ENCODE results near the gene EGFL7.
"Not testable (repeated sequence)": the region's sequence is repeated elsewhere in the genome, so short reads cannot be mapped to it uniquely, and the experiment has no call there.

EGFL7 gene

GRCh38 chr9:136697146-136697820 lies 34.6 kb downstream of the EGFL7 start:
- H3K27me3 ChIP-seq (ENCODE audit: control insufficient read depth in 5 of 5, insufficient read depth in 4 of 5, low read length in 5 of 5): peaks cover 0 to 4% (median 0%) of the 10 kb centered on the region in 5 donors

DNA sequence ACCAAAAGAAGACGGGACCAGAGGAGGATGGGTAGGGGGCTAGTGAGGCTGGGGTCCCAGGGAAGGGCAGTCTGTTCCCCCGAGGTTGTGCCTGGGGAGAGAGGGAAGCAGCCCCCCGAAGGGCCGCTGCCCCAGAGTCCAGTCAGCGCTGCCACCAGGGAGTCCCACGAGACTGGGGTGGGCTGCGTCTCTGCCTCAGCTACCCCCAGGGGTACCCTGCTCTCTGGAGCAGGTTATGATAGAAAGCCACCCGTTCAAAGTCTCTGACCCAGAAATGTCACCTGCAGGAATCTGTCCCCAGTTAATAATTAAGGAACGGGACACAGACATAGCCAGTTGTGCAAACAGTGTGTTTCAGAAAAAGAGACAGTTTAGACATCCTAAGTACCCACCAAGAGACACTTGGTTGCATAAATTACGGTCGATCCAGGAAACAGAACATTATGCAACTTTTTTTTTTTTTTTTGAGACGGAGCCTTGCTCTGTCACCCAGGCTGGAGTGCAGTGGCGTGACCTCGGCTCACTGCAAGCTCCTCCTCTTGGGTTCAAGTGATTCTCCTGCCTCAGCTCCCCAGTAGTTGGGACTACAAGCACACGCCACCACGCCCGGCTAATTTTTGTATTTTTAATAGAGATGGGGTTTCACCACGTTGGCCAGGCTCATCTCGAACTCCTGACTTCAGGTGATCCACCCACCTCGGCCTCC lies 35.3 kb downstream of the EGFL7 start:
- H3K9me3 ChIP-seq (ENCODE audit: control insufficient read depth in 5 of 5, low read length in 5 of 5): no peaks in the 10 kb centered on the region
- H3K4me1 ChIP-seq (ENCODE audit: control insufficient read depth in 5 of 5, insufficient read depth in 5 of 5, low read length in 5 of 5): peaks cover 0 to 49% (median 36%) of the 10 kb centered on the region in 5 donors
- H3K9ac ChIP-seq (ENCODE audit: low read length in 5 of 5): peak overlapping the region in 2 of 5 donors; percentile 2 to 60
- H3K27me3 ChIP-seq (ENCODE audit: control insufficient read depth in 5 of 5, insufficient read depth in 4 of 5, low read length in 5 of 5): peaks cover 0 to 4% (median 0%) of the 10 kb centered on the region in 5 donors
- H3K36me3 ChIP-seq (ENCODE audit: control insufficient read depth in 5 of 5, insufficient read depth in 5 of 5, low read length in 5 of 5): no peaks in the 10 kb centered on the region
- H3K4me3 ChIP-seq (ENCODE audit: low read depth in 1 of 5, low read length in 5 of 5): no peak overlapping the region
- H3K27ac ChIP-seq (ENCODE audit: low read depth, low read length): peak overlapping the region; percentile 65

More at GRCh38 chr9:136697146-136697820, 34.6 kb downstream of the EGFL7 start:
- no peaks in the 10 kb centered on the region for H3K36me3 ChIP-seq (ENCODE audit: control insufficient read depth in 5 of 5, insufficient read depth in 5 of 5, low read length in 5 of 5)
- peaks cover 0 to 49% (median 39%) of the 10 kb centered on the region in 5 donors for H3K4me1 ChIP-seq (ENCODE audit: control insufficient read depth in 5 of 5, insufficient read depth in 5 of 5, low read length in 5 of 5)
- peak overlapping the region; percentile 65 for H3K27ac ChIP-seq (ENCODE audit: low read depth, low read length)
- peak overlapping the region in 2 of 5 donors; percentile 2 to 60 for H3K9ac ChIP-seq (ENCODE audit: low read length in 5 of 5)
- H3K9me3 ChIP-seq (ENCODE audit: control insufficient read depth in 5 of 5, low read length in 5 of 5): no peaks in the 10 kb centered on the region
- peak overlapping the region in 1 of 5 donors; percentile 16 for H3K4me3 ChIP-seq (ENCODE audit: low read depth in 1 of 5, low read length in 5 of 5)

DNA sequence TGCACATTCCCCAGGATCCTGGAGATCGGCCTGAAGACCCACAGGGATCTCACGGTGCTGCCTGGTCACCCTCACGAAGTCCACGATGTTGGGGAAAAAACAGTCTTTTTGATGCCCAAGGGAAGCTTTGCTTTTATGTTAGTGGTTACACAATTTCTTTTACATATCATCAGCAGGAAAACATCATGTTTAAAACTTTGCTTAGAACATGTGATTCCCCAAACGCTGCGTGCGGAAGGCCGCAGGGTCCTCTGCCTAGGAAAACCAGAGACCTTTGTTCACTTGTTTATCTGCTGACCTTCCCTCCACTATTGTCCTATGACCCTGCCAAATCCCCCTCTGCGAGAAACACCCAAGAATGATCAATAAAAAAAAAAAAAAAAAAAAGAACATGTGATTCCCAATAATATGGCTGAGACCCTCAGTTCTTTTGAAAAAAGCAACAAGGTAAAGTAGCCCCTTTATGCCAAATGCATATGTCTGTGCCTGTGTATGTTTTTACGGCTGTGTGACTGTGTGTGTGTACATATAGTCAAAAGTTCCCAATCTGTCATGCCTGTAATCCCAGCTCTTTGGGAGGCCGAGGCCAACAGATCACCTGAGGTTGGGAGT lies 36.0 kb downstream of the EGFL7 start:
- H3K9me3 ChIP-seq (ENCODE audit: control insufficient read depth in 5 of 5, low read length in 5 of 5): no peaks in the 10 kb centered on the region
- no peaks in the 10 kb centered on the region for H3K36me3 ChIP-seq (ENCODE audit: control insufficient read depth in 5 of 5, insufficient read depth in 5 of 5, low read length in 5 of 5)
- no peak overlapping the region for H3K4me3 ChIP-seq (ENCODE audit: low read depth in 1 of 5, low read length in 5 of 5)
- H3K27me3 ChIP-seq (ENCODE audit: control insufficient read depth in 5 of 5, insufficient read depth in 4 of 5, low read length in 5 of 5): peaks cover 0 to 4% (median 0%) of the 10 kb centered on the region in 5 donors
- peak overlapping the region; percentile 65 for H3K27ac ChIP-seq (ENCODE audit: low read depth, low read length)
- H3K4me1 ChIP-seq (ENCODE audit: control insufficient read depth in 5 of 5, insufficient read depth in 5 of 5, low read length in 5 of 5): peaks cover 0 to 49% (median 28%) of the 10 kb centered on the region in 5 donors
- H3K9ac ChIP-seq (ENCODE audit: low read length in 5 of 5): no peak overlapping the region

DNA sequence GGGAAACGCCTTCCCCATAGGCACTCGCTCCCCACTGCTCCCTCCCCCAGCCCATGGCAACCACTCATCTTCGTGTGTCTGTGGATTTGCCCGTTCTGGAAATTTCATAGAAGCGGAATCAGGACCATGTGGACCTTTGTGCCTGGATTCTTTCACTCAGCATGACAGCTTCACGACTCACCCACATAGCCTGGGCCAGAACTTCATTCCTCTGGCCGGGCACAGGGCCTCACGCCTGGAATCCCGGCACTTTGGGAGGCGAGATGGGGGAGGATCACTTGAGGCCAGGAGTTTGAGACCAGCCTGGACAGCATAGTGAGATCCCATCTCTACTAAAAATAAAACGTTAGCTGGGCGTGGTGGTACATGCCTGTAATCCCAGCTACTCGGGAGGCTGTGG lies 37.6 kb downstream of the EGFL7 start:
- Histone ChIP-seq H3K9me3 (ENCODE audit: control insufficient read depth in 5 of 5, low read length in 5 of 5) (no peaks in the 10 kb centered on the region), H3K4me1 (ENCODE audit: control insufficient read depth in 5 of 5, insufficient read depth in 5 of 5, low read length in 5 of 5) (peaks cover 0 to 40% (median 22%) of the 10 kb centered on the region in 5 donors), H3K27me3 (ENCODE audit: control insufficient read depth in 5 of 5, insufficient read depth in 4 of 5, low read length in 5 of 5) (peaks cover 0 to 4% (median 0%) of the 10 kb centered on the region in 5 donors)

DNA sequence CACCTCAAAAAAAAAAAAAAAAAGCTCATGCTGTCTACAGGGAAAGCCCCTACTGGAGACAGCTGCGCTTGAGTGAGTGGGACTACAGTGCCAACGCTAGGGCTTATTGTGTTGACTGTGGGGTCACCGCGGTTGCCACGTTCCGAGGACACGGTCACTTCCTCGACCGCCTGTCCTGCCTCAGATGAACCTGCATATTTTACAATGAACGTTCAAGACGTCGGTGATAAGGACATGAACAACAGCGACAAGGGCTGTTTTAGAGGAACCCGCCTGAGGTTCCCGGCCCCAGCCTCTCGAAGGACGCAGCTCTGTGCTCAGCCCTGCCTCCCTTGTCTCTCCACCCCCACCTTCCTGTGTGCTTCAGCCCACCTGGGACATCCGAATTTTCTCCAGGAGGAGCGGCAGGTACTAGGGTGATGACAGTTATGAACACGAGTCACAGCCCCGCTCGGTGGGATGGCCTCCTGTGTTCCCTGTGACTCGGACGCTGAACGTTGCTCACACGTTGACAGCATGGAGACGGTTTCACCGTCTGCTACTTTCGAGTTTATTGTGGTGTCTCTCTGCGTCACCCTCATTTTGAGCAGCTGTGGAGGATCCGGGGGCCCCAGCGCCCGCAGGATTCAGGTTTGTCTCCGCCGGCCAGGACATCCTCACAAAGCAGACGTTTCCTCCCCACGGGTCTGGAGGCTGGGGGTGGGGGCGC lies 38.4 kb downstream of the EGFL7 start:
- H3K9me3 ChIP-seq (ENCODE audit: control insufficient read depth in 5 of 5, low read length in 5 of 5): no peaks in the 10 kb centered on the region
- H3K27ac ChIP-seq (ENCODE audit: low read depth, low read length): no peak overlapping the region
- H3K27me3 ChIP-seq (ENCODE audit: control insufficient read depth in 5 of 5, insufficient read depth in 4 of 5, low read length in 5 of 5): peaks cover 0 to 4% (median 0%) of the 10 kb centered on the region in 5 donors
- peak overlapping the region in 1 of 5 donors; percentile 30 for H3K9ac ChIP-seq (ENCODE audit: low read length in 5 of 5)
- H3K36me3 ChIP-seq (ENCODE audit: control insufficient read depth in 5 of 5, insufficient read depth in 5 of 5, low read length in 5 of 5): no peaks in the 10 kb centered on the region
- H3K4me3 ChIP-seq (ENCODE audit: low read depth in 1 of 5, low read length in 5 of 5): peak overlapping the region in 2 of 5 donors; percentile 24 to 42
- H3K4me1 ChIP-seq (ENCODE audit: control insufficient read depth in 5 of 5, insufficient read depth in 5 of 5, low read length in 5 of 5): peaks cover 0 to 34% (median 24%) of the 10 kb centered on the region in 5 donors

More for the DNA sequence above, 37.6 kb downstream of the EGFL7 start:
- Histone ChIP-seq H3K36me3 (ENCODE audit: control insufficient read depth in 5 of 5, insufficient read depth in 5 of 5, low read length in 5 of 5) (no peaks in the 10 kb centered on the region), H3K9ac (ENCODE audit: low read length in 5 of 5) (no peak overlapping the region), H3K4me3 (ENCODE audit: low read depth in 1 of 5, low read length in 5 of 5) (no peak overlapping the region), H3K27ac (ENCODE audit: low read depth, low read length) (no peak overlapping the region)

GRCh38 chr9:136701668-136702053 lies 38.9 kb downstream of the EGFL7 start:
- H3K9ac ChIP-seq (ENCODE audit: low read length in 5 of 5): peak overlapping the region in 1 of 5 donors; percentile 30
- H3K36me3 ChIP-seq (ENCODE audit: control insufficient read depth in 5 of 5, insufficient read depth in 5 of 5, low read length in 5 of 5): no peaks in the 10 kb centered on the region
- no peaks in the 10 kb centered on the region for H3K9me3 ChIP-seq (ENCODE audit: control insufficient read depth in 5 of 5, low read length in 5 of 5)
- H3K4me3 ChIP-seq (ENCODE audit: low read depth in 1 of 5, low read length in 5 of 5): no peak overlapping the region
- no peak overlapping the region for H3K27ac ChIP-seq (ENCODE audit: low read depth, low read length)
- peaks cover 0 to 4% (median 0%) of the 10 kb centered on the region in 5 donors for H3K27me3 ChIP-seq (ENCODE audit: control insufficient read depth in 5 of 5, insufficient read depth in 4 of 5, low read length in 5 of 5)
- H3K4me1 ChIP-seq (ENCODE audit: control insufficient read depth in 5 of 5, insufficient read depth in 5 of 5, low read length in 5 of 5): peaks cover 0 to 29% (median 24%) of the 10 kb centered on the region in 5 donors

DNA sequence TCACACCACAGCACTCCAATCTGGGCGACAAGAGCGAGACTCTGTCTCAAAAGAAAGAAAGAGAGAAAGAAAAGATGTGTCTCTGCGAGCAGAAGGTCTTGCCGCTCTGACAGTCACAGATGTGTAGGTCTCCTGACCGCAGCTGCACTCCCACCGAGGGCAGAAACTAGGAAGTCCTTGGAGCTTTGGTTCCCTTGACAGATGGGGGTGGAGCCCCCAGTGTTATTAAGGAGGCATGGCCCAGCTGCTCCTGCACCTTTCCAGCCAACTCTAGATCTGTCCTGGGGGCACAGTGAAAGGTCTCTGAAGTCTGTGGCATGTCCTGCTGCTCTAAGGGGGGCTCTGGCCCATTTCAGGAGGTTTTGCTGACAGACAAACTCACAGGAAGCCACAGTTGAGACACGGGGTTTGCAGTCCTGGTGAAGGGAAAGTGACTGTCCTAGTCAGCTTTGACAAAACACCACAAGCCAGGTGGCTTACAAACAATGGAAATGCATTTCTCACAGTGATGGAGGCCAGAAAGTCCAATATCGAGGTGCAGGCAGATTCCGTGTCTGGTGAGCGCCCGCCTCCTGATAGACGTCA lies 40.7 kb downstream of the EGFL7 start:
- Histone ChIP-seq H3K9me3 (ENCODE audit: control insufficient read depth in 5 of 5, low read length in 5 of 5) (no peaks in the 10 kb centered on the region), H3K9ac (ENCODE audit: low read length in 5 of 5) (no peak overlapping the region), H3K27me3 (ENCODE audit: control insufficient read depth in 5 of 5, insufficient read depth in 4 of 5, low read length in 5 of 5) (peaks cover 0 to 2% (median 0%) of the 10 kb centered on the region in 5 donors), H3K27ac (ENCODE audit: low read depth, low read length) (no peak overlapping the region), H3K4me3 (ENCODE audit: low read depth in 1 of 5, low read length in 5 of 5) (no peak overlapping the region), H3K36me3 (ENCODE audit: control insufficient read depth in 5 of 5, insufficient read depth in 5 of 5, low read length in 5 of 5) (no peaks in the 10 kb centered on the region), H3K4me1 (ENCODE audit: control insufficient read depth in 5 of 5, insufficient read depth in 5 of 5, low read length in 5 of 5) (peaks cover 0 to 19% (median 14%) of the 10 kb centered on the region in 5 donors)

DNA sequence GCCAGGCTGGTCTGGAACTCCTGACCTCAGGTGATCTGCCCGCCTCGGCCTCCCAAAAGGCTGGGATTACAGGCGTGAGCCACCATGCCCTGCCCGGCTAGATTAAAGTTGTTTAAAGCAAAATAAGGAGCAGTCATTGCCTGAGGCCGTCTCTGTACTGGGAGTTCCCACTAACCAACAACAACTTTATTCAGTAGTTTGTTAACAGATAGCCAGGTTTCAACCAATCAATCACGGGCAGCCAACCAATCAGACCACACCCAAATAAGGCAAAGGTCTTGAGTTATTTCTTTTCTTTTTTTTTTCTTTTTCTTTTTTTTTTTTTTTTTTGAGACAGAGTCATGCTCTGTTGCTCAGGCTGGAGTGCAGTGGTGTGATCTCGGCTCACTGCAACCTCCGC lies 42.0 kb downstream of the EGFL7 start:
- H3K9ac ChIP-seq (ENCODE audit: low read length in 5 of 5); H3K9me3 ChIP-seq (ENCODE audit: control insufficient read depth in 5 of 5, low read length in 5 of 5); H3K36me3 ChIP-seq (ENCODE audit: control insufficient read depth in 5 of 5, insufficient read depth in 5 of 5, low read length in 5 of 5); H3K4me3 ChIP-seq (ENCODE audit: low read depth in 1 of 5, low read length in 5 of 5); H3K27ac ChIP-seq (ENCODE audit: low read depth, low read length); H3K27me3 ChIP-seq (ENCODE audit: control insufficient read depth in 5 of 5, insufficient read depth in 4 of 5, low read length in 5 of 5): not testable (repeated sequence)
- H3K4me1 ChIP-seq (ENCODE audit: control insufficient read depth in 5 of 5, insufficient read depth in 5 of 5, low read length in 5 of 5): peaks cover 0 to 19% (median 14%) of the 10 kb centered on the region in 5 donors

GRCh38 chr9:136705564-136705963 lies 42.8 kb downstream of the EGFL7 start:
- Histone ChIP-seq H3K9me3 (ENCODE audit: control insufficient read depth in 5 of 5, low read length in 5 of 5) (no peaks in the 10 kb centered on the region), H3K4me3 (ENCODE audit: low read depth in 1 of 5, low read length in 5 of 5) (no peak overlapping the region), H3K9ac (ENCODE audit: low read length in 5 of 5) (no peak overlapping the region)

More at GRCh38 chr9:136705564-136705963, 42.8 kb downstream of the EGFL7 start:
- Histone ChIP-seq H3K27me3 (ENCODE audit: control insufficient read depth in 5 of 5, insufficient read depth in 4 of 5, low read length in 5 of 5) (peaks cover 0 to 2% (median 0%) of the 10 kb centered on the region in 5 donors), H3K4me1 (ENCODE audit: control insufficient read depth in 5 of 5, insufficient read depth in 5 of 5, low read length in 5 of 5) (peaks cover 0 to 15% (median 10%) of the 10 kb centered on the region in 5 donors), H3K36me3 (ENCODE audit: control insufficient read depth in 5 of 5, insufficient read depth in 5 of 5, low read length in 5 of 5) (no peaks in the 10 kb centered on the region), H3K27ac (ENCODE audit: low read depth, low read length) (no peak overlapping the region)

All from subcutaneous abdominal adipose tissue (tissue), 5 donors.